Right ventricle myocardium inferior (tissue), 1 donor: ENCODE measurements around the gene NUP85. TPM values are rescaled to one million over a fixed set of nuclear protein-coding genes. Genes with fewer than 3 reads are reported as not detected.
"Not testable (repeated sequence)": the region's sequence is repeated elsewhere in the genome, so short reads cannot be mapped to it uniquely, and the experiment has no call there.

Experiments
- ATAC-seq: fragments of 200-7000 bp; cut with Tn5 transposase; one replicate; pipeline ENCODE4 v1.9.1; 2020; ENCODE audit warnings: mild to moderate bottlenecking, moderate library complexity
- DNase-seq: peaks from one replicate; pipeline ENCODE4 v3.0.0; 2021; ENCODE audit errors: missing footprints
- intact Hi-C: fragments of 100-400 bp; cut with DNase I; formaldehyde crosslinking; loops from one replicate; pipeline ENCODE4 v1.11.0; 2022
- total RNA-seq: library from RNA; stranded (reverse); fragmentation: NEBNext Ultra II Directional; extraction: Animal tissue kit (Norgen Biotek cat#: 25700); gene quantifications from one replicate; pipeline ENCODE4 v1.2.1, GENCODE V29; 2021
- donor health status: DM: no; HTN: yes; CAD: no; lungs with severe emphysema.

Gene NUP85
- total RNA-seq, 1 donor from 2014 or later, result 28.7 TPM

GRCh38 chr17:75237100-75238014 is 31.9 kb downstream of the NUP85 start:
- ATAC-seq (peak; percentile 65), DNase-seq (no peak)
- intact Hi-C loops, result no loop called here

GRCh38 chr17:75238020-75238580 is 32.6 kb downstream of the NUP85 start:
- intact Hi-C loops, result no loop called here
- ATAC-seq (peak; percentile 6), DNase-seq (peak; percentile 73)

- peak; percentile 70 for DNase-seq
Measured at GRCh38 chr17:75238684-75239191, 33.3 kb downstream of the NUP85 start.

GRCh38 chr17:75239214-75239613 is 33.7 kb downstream of the NUP85 start:
- DNase-seq, result no peak
- intact Hi-C loops, result no loop called here
- ATAC-seq, result no peak

More at GRCh38 chr17:75238684-75239191, 33.3 kb downstream of the NUP85 start:
- peak; percentile 53 for ATAC-seq
- intact Hi-C loops, result no loop called here

DNA sequence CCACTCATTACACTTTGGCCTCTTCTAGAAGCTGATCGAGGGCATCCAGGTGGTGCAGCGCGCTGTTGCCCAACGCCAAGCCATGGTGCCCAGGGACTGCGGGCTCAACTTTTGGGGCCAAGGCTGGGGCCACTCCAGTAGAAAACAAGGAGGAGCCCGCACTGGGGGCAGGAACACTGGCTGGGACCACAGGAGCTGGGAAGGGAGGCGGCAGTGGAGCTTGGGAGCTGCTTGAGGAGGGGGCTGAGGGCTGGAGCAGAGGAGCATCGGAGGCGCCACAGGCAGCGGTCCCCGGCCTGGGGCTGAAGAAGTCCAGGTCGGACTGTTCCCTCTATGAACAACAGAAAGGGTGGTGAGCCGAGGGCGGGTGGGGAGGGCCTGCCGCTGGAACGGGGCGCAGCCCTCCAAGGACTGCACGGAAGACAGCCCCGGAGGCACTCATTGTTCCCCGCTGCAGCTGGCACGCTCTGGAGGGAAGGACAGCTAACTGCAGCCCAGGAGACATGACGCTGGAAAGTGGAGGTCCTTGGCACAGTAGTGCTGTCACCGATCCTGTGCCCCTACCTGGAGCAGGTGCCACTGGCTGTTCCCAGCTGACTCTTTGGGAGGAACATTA is 34.4 kb downstream of the NUP85 start:
- no peak for DNase-seq
- no peak for ATAC-seq
- intact Hi-C loops, result no loop called here

DNA sequence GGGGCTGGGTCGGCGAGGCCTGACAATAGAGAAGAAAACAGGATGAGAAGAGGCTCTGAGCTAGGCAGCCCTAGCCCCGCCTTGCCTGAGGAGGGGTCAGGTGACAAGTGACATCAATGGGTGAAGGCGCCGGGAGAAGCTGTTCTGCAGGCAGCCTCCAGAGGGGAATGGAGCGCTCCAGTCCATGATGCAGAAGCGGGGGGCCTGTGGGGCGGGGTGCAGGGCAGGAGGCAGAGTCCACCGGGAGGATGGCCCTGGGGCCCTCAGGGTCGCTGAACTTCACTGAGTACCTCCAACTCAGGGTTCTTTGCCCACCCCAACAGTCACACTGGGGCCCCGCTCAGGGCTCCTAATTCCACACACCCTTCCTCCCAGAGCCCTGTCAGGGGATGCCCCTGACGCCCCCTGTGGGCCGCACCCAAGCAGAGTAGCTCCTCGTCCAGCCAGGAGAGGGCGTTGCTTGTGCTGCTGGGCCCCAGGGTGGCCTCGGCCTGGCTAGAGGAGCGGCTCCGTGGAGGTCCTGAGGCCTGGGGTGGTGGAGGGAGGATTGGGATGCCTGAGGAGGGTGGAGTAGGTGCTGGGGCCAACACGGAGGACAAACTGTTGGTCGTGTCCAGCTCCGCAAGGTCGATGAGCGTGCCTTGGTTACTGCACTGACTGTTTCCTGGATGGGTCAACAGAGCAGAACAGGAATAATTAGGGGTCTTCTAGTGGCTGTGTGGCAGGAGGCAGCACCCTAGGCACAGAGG is 35.1 kb downstream of the NUP85 start:
- intact Hi-C loops, result no loop called here
- DNase-seq (no peak), ATAC-seq (peak; percentile 2)

DNA sequence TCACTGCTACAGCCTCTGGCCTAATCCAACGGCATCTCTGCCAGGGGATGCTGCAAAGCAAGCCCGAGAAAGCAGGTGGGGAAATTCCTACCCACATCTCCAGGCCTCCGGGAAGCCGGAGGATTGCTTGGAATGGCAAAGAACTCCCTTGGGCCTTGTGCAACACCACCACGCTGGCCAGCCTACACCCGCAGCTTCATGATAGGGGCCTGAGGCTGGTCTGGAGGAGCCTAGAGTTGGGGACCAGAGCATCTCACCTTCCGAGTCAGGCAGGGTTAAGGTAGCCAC is 35.6 kb downstream of the NUP85 start:
- intact Hi-C loops, result no loop called here
- DNase-seq (no peak), ATAC-seq (no peak)

GRCh38 chr17:75241502-75241901 is 36.0 kb downstream of the NUP85 start:
- DNase-seq (no peak), ATAC-seq (no peak)
- intact Hi-C loops, result no loop called here

- ATAC-seq, result no peak
- DNase-seq, result no peak
- intact Hi-C loops, result no loop called here
Measured at GRCh38 chr17:75241996-75242460, 36.5 kb downstream of the NUP85 start.

DNA sequence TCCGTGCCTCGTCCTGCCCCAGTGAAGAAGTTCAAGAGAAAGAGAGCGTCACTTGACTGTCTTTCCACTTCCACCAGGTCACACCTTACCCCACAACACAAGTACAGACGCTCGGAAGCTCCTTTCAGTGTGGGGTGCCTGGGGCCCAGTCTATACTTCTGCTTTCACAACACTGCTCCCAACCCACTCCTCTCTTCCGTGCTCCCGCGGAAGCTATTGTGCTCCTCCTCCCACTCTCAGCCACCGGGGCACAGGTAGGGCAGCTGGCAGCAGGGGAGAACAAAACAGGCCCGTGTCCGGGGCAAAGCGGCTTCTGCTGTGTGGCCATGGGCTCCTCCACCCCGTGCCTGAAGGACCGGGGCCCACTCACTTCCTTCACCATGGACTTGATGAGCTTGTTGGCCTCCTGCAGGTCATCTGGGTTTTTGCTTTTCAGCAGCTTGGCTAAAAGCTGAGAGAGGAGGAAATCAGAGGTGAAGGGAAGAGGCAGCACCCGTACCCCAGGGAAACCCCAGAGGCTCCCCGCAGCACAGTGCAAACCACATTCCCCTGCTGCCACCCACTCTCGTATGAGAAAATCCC is 37.1 kb downstream of the NUP85 start:
- ATAC-seq, result no peak
- no peak for DNase-seq
- intact Hi-C loops, result no loop called here

GRCh38 chr17:75244133-75244866 is 38.8 kb downstream of the NUP85 start:
- intact Hi-C loops, result no loop called here
- ATAC-seq, result no peak
- peak; percentile 73 for DNase-seq

DNA sequence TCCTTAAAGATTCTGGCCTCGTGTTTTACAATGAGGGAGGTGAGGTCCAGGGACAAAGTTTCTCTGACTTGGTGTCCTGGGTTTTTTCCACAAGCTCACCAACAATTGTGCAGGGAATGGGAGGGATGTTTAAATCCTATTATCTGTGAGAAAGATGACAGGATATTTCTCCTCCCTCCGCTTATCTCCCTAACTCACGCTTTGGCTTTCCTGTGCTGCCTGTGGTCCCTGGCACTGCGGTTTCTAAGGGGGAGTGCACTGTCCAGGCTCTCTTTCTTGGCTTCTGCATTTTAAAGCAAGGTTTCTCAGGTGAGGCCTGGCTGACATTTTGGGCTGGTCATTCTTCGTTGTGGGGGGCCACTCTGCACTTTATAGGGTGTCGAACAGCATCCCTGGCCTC is 39.5 kb downstream of the NUP85 start:
- intact Hi-C loops, result no loop called here
- ATAC-seq, result no peak
- DNase-seq, result no peak

DNA sequence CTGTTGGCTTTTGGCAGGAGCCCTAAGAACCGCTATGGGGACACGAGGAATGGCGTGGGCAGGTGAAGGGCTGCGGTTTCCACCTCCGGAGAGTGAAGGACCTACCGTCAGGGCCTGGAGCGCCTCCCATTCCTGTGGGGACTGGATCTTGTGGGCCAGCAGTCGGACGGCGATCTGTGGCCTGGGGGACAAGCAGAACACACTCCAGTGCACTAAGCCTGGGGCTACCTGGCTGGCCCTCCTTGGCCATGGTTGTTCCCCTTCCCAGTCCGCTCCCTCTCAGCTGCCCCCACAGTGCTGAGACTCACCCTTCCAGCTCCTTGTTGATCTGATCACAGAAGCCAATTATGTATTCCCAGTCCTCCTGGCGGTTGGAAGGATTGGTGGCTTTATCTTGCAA is 40.9 kb downstream of the NUP85 start:
- DNase-seq, result no peak
- ATAC-seq, result no peak
- intact Hi-C loops, result no loop called here

DNA sequence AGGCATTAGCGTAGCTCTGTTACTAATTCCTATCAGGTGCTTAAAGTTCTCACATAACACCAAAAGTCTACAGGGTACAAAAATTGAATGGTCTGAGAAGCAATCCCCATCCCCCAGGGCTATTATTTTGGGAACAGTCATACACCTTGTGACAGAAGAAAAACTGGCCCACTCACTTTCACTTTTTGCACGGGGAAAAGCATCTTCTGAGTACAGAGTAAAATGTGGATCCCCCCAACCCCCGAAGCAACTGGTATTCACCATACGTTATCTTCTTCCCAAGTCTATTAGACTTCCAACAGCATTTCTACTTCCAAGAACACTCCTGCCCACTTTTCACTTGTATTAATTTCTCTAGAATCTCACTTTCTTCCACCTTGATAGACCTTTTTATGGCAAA is 44.1 kb downstream of the NUP85 start:
- ATAC-seq, result no peak
- intact Hi-C loops, result no loop called here
- DNase-seq, result no peak

DNA sequence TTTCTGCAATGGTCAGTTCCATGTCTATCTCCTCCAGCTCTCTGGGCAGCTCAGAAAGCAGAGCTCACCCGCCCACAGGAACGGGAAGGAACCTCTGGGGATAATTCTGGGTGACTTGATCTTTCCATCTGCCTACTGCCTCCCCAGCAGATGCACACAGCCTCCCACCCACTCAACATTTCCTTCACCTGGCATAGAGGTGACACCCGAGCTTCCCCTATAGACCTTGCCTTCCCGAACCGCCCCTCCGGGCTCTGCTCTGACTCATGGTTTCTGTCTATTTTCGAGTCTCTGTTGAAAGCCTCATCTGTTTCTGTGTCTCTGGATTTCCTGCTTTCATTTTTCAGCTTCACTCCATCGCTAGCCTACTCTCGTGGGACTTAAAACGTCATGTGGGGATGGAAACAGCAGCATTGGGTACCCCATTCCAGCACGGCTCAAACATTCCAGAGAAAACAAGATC is 44.6 kb downstream of the NUP85 start:
- intact Hi-C loops, result no loop called here
- DNase-seq, result no peak
- peak; percentile 51 for ATAC-seq

- intact Hi-C loops, result no loop called here
- no peak for ATAC-seq
- DNase-seq, result no peak
Measured at GRCh38 chr17:75252039-75252816, 46.7 kb downstream of the NUP85 start.

DNA sequence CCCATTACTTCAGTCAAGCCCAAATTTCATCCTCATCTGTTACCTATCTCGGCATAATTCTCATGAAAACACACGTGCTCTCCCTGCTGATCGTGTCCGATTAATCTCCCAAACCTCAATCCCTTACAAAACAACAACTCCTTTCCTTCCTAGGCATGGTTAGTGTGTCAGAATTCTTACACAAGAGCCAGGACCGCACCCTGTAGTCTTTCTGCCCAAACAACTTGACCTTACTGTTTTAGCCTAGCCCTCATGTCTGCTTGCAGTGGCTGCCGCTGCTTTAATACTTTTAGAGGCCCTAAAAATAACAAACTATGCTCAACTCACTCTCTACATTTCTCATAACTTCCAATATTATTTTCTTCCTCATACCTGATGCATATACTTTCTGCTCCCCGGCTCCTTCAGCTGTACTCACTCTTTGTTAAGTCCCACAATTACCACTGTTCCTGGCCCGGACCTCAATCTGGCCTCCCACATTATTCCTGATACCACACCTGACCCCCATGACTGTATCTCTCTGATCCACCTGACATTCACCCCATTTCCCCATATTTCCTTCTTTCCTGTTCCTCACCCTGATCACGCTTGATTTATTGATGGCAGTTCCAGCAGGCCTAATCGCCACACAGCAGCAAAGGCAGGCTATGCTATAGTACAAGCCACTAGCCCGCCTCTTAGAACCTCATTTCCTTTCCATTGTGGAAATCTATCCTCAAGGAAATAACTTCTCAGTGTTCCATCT is 50.6 kb downstream of the NUP85 start:
- DNase-seq, intact Hi-C loops, ATAC-seq: not testable (repeated sequence)
